Osteoblast (primary cell): Measurements from ENCODE around the gene C6orf89. TPM values are rescaled to one million over a fixed set of nuclear protein-coding genes. Genes with fewer than 3 reads are reported as not detected.

Experiments used
- DNase-seq: peaks from one replicate; pipeline ENCODE4 v3.0.0; 2011; ENCODE audit warnings: low spot score, mixed read lengths; ENCODE audit not compliant: insufficient read length; ENCODE audit errors: missing footprints
- H2AFZ ChIP-seq: 2 replicates; pipeline ENCODE4 v1.6.0; 2011; ENCODE audit warnings: mild to moderate bottlenecking, low read length
- H3K27ac ChIP-seq: 2 replicates; pipeline ENCODE4 v1.5.1; 2011; ENCODE audit warnings: mild to moderate bottlenecking, low read depth, low read length, moderate library complexity
- H3K27me3 ChIP-seq: 2 replicates; pipeline ENCODE4 v1.6.0; 2012; ENCODE audit warnings: mild to moderate bottlenecking, control low read depth, inconsistent platforms, low read length, moderate library complexity; ENCODE audit not compliant: insufficient read depth
- H3K36me3 ChIP-seq: 2 replicates; pipeline ENCODE4 v1.5.1; 2011; ENCODE audit warnings: mild to moderate bottlenecking, low read length, control low read depth, moderate library complexity; ENCODE audit not compliant: insufficient read depth
- H3K4me1 ChIP-seq: 2 replicates; pipeline ENCODE4 v1.5.1; 2011; ENCODE audit warnings: mild to moderate bottlenecking, low read length, control low read depth, moderate library complexity; ENCODE audit not compliant: insufficient read depth
- H3K4me2 ChIP-seq: 2 replicates; pipeline ENCODE4 v1.6.0; 2011; ENCODE audit warnings: mild to moderate bottlenecking, low read length; ENCODE audit not compliant: insufficient read depth
- H3K4me3 ChIP-seq: fragments of 200-600 bp; sonication (generic); 3 replicates; pipeline ENCODE4 v1.5.1; 2012; ENCODE audit warnings: mild to moderate bottlenecking, low read length, inconsistent platforms; ENCODE audit not compliant: insufficient read depth
- H3K79me2 ChIP-seq: 2 replicates; pipeline ENCODE4 v1.6.0; 2012; ENCODE audit warnings: mild to moderate bottlenecking, low read length, control low read depth, inconsistent platforms; ENCODE audit not compliant: insufficient read depth
- H3K9me3 ChIP-seq: 2 replicates; pipeline ENCODE4 v1.5.1; 2011; ENCODE audit warnings: low read depth, low read length, control low read depth
- H4K20me1 ChIP-seq: 2 replicates; pipeline ENCODE4 v1.6.0; 2012; ENCODE audit warnings: mild to moderate bottlenecking, low read length, control low read depth; ENCODE audit not compliant: insufficient read depth
- CTCF ChIP-seq: IDR thresholded peaks from 2 replicates; pipeline ENCODE4 v1.5.1; 2011; ENCODE audit warnings: mild to moderate bottlenecking, low read depth, low read length, moderate library complexity; ENCODE audit errors: extremely low read depth
- total RNA-seq: library from RNA; depleted of rRNA; stranded (reverse); fragments of >200 nt; gene quantifications from 2 replicates; pipeline ENCODE4 v1.2.3, GENCODE V29; 2012

The C6orf89 gene
- total RNA-seq, 1 donor, result 59.0 TPM

- H3K4me1 ChIP-seq, result peaks cover 9% of the 10 kb centered on the region
- H4K20me1 ChIP-seq, result peaks cover 18% of the 10 kb centered on the region
- TF ChIP-seq CTCF, result no peak
- H3K9me3 ChIP-seq, result no peaks in the 10 kb centered on the region
- H3K27me3 ChIP-seq, result no peaks in the 10 kb centered on the region
- peaks cover 27% of the 10 kb centered on the region for H3K36me3 ChIP-seq
- H3K79me2 ChIP-seq, result no peaks in the 10 kb centered on the region
- H2AFZ ChIP-seq, result no peak overlapping the region
- no peak overlapping the region for H3K4me2 ChIP-seq
- DNase-seq, result no peak
- no peak overlapping the region for H3K4me3 ChIP-seq
- no peak overlapping the region for H3K27ac ChIP-seq
These were observed 22.0 kb downstream of the C6orf89 start for GRCh38 chr6:36907781-36908180.

GRCh38 chr6:36908747-36909146, 23.0 kb downstream of the C6orf89 start:
- Histone ChIP-seq H3K27me3 (no peaks in the 10 kb centered on the region), H3K79me2 (no peaks in the 10 kb centered on the region), H3K4me1 (peaks cover 19% of the 10 kb centered on the region), H2AFZ (no peak overlapping the region), H3K4me3 (no peak overlapping the region), H3K4me2 (no peak overlapping the region), H3K9me3 (no peaks in the 10 kb centered on the region), H3K27ac (no peak overlapping the region), H4K20me1 (peaks cover 23% of the 10 kb centered on the region), H3K36me3 (peaks cover 18% of the 10 kb centered on the region)
- no peak for TF ChIP-seq CTCF
- DNase-seq, result no peak

GRCh38 chr6:36912030-36912454, 26.3 kb downstream of the C6orf89 start:
- no peak for DNase-seq
- H3K4me3 ChIP-seq, result no peak overlapping the region
- no peak for TF ChIP-seq CTCF
- no peaks in the 10 kb centered on the region for H3K79me2 ChIP-seq
- H3K4me1 ChIP-seq, result peaks cover 38% of the 10 kb centered on the region
- no peak overlapping the region for H2AFZ ChIP-seq
- peaks cover 28% of the 10 kb centered on the region for H4K20me1 ChIP-seq
- H3K27ac ChIP-seq, result no peak overlapping the region
- no peaks in the 10 kb centered on the region for H3K27me3 ChIP-seq
- H3K36me3 ChIP-seq, result peaks cover 25% of the 10 kb centered on the region
- no peaks in the 10 kb centered on the region for H3K9me3 ChIP-seq
- H3K4me2 ChIP-seq, result peak overlapping the region; percentile 45

- Histone ChIP-seq H3K79me2 (no peaks in the 10 kb centered on the region), H4K20me1 (peaks cover 31% of the 10 kb centered on the region), H3K27ac (no peak overlapping the region), H3K4me2 (peak overlapping the region; percentile 45), H3K9me3 (no peaks in the 10 kb centered on the region), H2AFZ (no peak overlapping the region), H3K27me3 (no peaks in the 10 kb centered on the region), H3K4me1 (peaks cover 42% of the 10 kb centered on the region), H3K36me3 (peaks cover 25% of the 10 kb centered on the region), H3K4me3 (no peak overlapping the region)
- no peak for TF ChIP-seq CTCF
- DNase-seq, result peak; percentile 88
These were observed 26.8 kb downstream of the C6orf89 start for GRCh38 chr6:36912586-36912985.
